HEK293 (cell line): Measurements from ENCODE around the gene ABCC3.
A peak's percentile ranks its signal among the peaks of the same experiment; 100 is the strongest.

ENCODE experiments used
- EGR2 ChIP-seq: fragments of 450-650 bp; formaldehyde crosslinking; IDR thresholded peaks from 2 replicates; pipeline ENCODE4 v1.5.1; 2016; ENCODE audit warnings: low read depth, missing biosample characterization, missing genetic modification characterization
- FEZF1 ChIP-seq: fragments of 450-650 bp; formaldehyde crosslinking; IDR thresholded peaks from 2 replicates; pipeline ENCODE4 v1.5.1; 2016; ENCODE audit warnings: missing biosample characterization, missing genetic modification characterization
- HOXA7 ChIP-seq: sonication (generic); formaldehyde crosslinking; IDR thresholded peaks from 2 replicates; pipeline ENCODE4 v1.8.1; 2022; ENCODE audit warnings: missing genetic modification reagents, borderline replicate concordance
- MYNN ChIP-seq: fragments of 450-650 bp; formaldehyde crosslinking; IDR thresholded peaks from 2 replicates; pipeline ENCODE4 v1.5.1; 2016; ENCODE audit warnings: missing biosample characterization, missing genetic modification characterization, borderline replicate concordance
- REPIN1 ChIP-seq: fragments of 450-650 bp; formaldehyde crosslinking; IDR thresholded peaks from 2 replicates; pipeline ENCODE4 v1.5.1; 2017; ENCODE audit warnings: missing biosample characterization, missing genetic modification characterization, low read depth
- TCF7L2 ChIP-seq: IDR thresholded peaks from 2 replicates; pipeline ENCODE4 v1.6.1; 2011; ENCODE audit warnings: low read depth, mild to moderate bottlenecking, inconsistent platforms, low read length, moderate library complexity, borderline replicate concordance
- ZBTB1 ChIP-seq: fragments of 450-650 bp; formaldehyde crosslinking; IDR thresholded peaks from 2 replicates; pipeline ENCODE4 v1.5.1; 2016; ENCODE audit warnings: missing biosample characterization, missing genetic modification characterization
- ZBTB48 ChIP-seq: fragments of 450-650 bp; formaldehyde crosslinking; IDR thresholded peaks from 2 replicates; pipeline ENCODE4 v1.5.1; 2016; ENCODE audit warnings: missing biosample characterization, missing genetic modification characterization
- ZFP37 ChIP-seq: fragments of 450-650 bp; formaldehyde crosslinking; IDR thresholded peaks from 2 replicates; pipeline ENCODE4 v1.5.1; 2016; ENCODE audit warnings: missing biosample characterization, missing genetic modification characterization
- ZIC2 ChIP-seq: fragments of 450-650 bp; formaldehyde crosslinking; IDR thresholded peaks from 2 replicates; pipeline ENCODE4 v1.5.1; 2016; ENCODE audit warnings: missing biosample characterization, missing genetic modification characterization
- ZNF10 ChIP-seq: fragments of 450-650 bp; formaldehyde crosslinking; IDR thresholded peaks from 2 replicates; pipeline ENCODE4 v1.5.1; 2017; ENCODE audit warnings: missing biosample characterization, missing genetic modification characterization
- ZNF114 ChIP-seq: fragments of 450-650 bp; formaldehyde crosslinking; IDR thresholded peaks from 2 replicates; pipeline ENCODE4 v1.5.0; 2017; ENCODE audit warnings: missing biosample characterization, missing genetic modification characterization
- ZNF138 ChIP-seq: fragments of 450-650 bp; formaldehyde crosslinking; IDR thresholded peaks from 2 replicates; pipeline ENCODE4 v1.5.1; 2016; ENCODE audit warnings: missing biosample characterization, missing genetic modification characterization, borderline replicate concordance
- ZNF221 ChIP-seq: fragments of 450-650 bp; formaldehyde crosslinking; IDR thresholded peaks from 2 replicates; pipeline ENCODE4 v1.5.1; 2017; ENCODE audit warnings: missing biosample characterization, missing genetic modification characterization, borderline replicate concordance
- ZNF274 ChIP-seq, 2 experiments: fragments of 200-500 bp in 1 of 2; fragments of 450-650 bp in 1 of 2; sonication (Bioruptor generic) in 1 of 2; formaldehyde crosslinking in 1 of 2; IDR thresholded peaks; 2 replicates each; pipeline versions ENCODE4 v1.5.1 to v1.6.1; 2014 to 2016; ENCODE audit warnings: borderline replicate concordance in 1 of 2, inconsistent platforms in 1 of 2, low read length in 1 of 2, missing biosample characterization in 1 of 2, missing genetic modification characterization in 1 of 2
- ZNF302 ChIP-seq: fragments of 450-650 bp; formaldehyde crosslinking; IDR thresholded peaks from 2 replicates; pipeline ENCODE4 v1.5.1; 2016; ENCODE audit warnings: missing biosample characterization, missing genetic modification characterization, low read depth
- ZNF311 ChIP-seq: fragments of 450-650 bp; formaldehyde crosslinking; IDR thresholded peaks from 2 replicates; pipeline ENCODE4 v1.5.1; 2017; ENCODE audit warnings: missing biosample characterization, missing genetic modification characterization, borderline replicate concordance
- ZNF48 ChIP-seq: fragments of 450-650 bp; formaldehyde crosslinking; IDR thresholded peaks from 2 replicates; pipeline ENCODE4 v1.5.1; 2016; ENCODE audit warnings: missing biosample characterization, missing genetic modification characterization
- ZNF600 ChIP-seq: fragments of 450-650 bp; formaldehyde crosslinking; IDR thresholded peaks from 2 replicates; pipeline ENCODE4 v1.5.1; 2016; ENCODE audit warnings: missing biosample characterization, missing genetic modification characterization
- ZNF658 ChIP-seq: fragments of 450-650 bp; formaldehyde crosslinking; IDR thresholded peaks from 2 replicates; pipeline ENCODE4; 2016; ENCODE audit warnings: missing biosample characterization, missing genetic modification characterization
- ZNF776 ChIP-seq: fragments of 450-650 bp; formaldehyde crosslinking; IDR thresholded peaks from 2 replicates; pipeline ENCODE4 v1.5.0; 2017; ENCODE audit warnings: missing biosample characterization, missing genetic modification characterization, borderline replicate concordance
- ZNF785 ChIP-seq: fragments of 450-650 bp; formaldehyde crosslinking; IDR thresholded peaks from 2 replicates; pipeline ENCODE4 v1.5.1; 2016; ENCODE audit warnings: missing biosample characterization, missing genetic modification characterization
- ZNF791 ChIP-seq: fragments of 450-650 bp; formaldehyde crosslinking; IDR thresholded peaks from 2 replicates; pipeline ENCODE4 v1.5.1; 2016; ENCODE audit warnings: missing biosample characterization, missing genetic modification characterization
- ZXDB ChIP-seq: fragments of 450-650 bp; formaldehyde crosslinking; IDR thresholded peaks from 2 replicates; pipeline ENCODE4 v1.5.1; 2016; ENCODE audit warnings: missing biosample characterization, missing genetic modification characterization
- TF ChIP-seq, protein P1 (sequence below): fragments of 450-650 bp; formaldehyde crosslinking; IDR thresholded peaks from 2 replicates; pipeline ENCODE4 v1.5.1; 2016; ENCODE audit warnings: missing biosample characterization, missing genetic modification characterization
- TF ChIP-seq, protein P2 (sequence below): fragments of 450-650 bp; formaldehyde crosslinking; IDR thresholded peaks from 2 replicates; pipeline ENCODE4 v1.5.1; 2016; ENCODE audit warnings: missing biosample characterization, missing genetic modification characterization
- TF ChIP-seq, protein P3 (sequence below): fragments of 450-650 bp; formaldehyde crosslinking; conservative IDR thresholded peaks from 2 replicates; pipeline ENCODE4 v1.5.1; 2016; ENCODE audit warnings: low read depth, missing biosample characterization, missing genetic modification characterization
- TF ChIP-seq, protein P4 (sequence below): fragments of 450-650 bp; formaldehyde crosslinking; IDR thresholded peaks from 2 replicates; pipeline ENCODE4 v1.5.1; 2016; ENCODE audit warnings: missing biosample characterization, missing genetic modification characterization
- TF ChIP-seq, protein P5 (sequence below): fragments of 450-650 bp; formaldehyde crosslinking; optimal IDR thresholded peaks from 2 replicates; pipeline ENCODE3; 2016; ENCODE audit warnings: missing biosample characterization, mild to moderate bottlenecking, missing genetic modification characterization
- TF ChIP-seq, protein P6 (sequence below): fragments of 450-650 bp; formaldehyde crosslinking; IDR thresholded peaks from 2 replicates; pipeline ENCODE4 v1.5.1; 2016; ENCODE audit warnings: missing biosample characterization, missing genetic modification characterization, low read depth

ABCC3 gene

DNA sequence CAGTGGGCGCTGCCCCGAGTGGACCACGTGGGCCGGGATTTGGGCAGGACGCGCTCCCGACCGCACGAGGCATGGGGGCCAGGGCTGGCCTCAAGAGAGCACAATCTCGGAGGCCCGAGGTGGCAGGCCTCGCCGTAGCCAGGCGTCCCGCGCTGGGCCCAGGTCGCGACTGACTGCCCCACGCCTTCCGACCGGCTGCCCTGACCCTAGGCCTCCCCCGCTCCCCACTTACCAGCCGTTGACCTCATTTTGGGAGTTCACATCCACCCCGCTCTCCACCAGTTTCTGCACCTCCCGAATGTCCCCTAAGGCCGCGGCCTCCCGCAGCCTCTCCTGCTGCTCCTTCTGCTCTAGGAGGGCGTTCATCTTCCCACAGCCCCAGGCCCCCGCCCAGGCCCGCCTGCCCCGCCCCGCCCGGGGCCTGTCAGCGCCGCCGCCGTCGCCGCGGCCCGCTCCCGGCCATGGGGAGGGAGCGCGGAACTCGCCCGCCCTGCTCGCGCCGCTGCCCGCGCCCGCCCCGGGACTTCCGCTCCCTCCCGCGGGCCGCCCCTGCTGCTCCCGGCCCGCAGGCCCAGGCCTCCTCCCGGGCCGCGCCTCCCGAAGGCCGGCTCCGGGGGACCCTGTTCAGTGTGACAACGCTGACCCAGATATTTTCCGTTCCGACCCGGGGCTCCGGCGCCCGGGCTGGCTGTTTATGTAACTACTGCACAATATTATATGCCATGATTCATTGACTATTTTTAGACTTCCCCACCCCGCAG is 72.8 kb downstream of the ABCC3 start, which contains the start of gene ANKRD40 (continued):
- TF ChIP-seq ZNF302 (tag by site-specific recombination) (no peak), HOXA7 (CRISPR knock-in tag) (no peak), REPIN1 (tag by site-specific recombination) (peak; percentile 79; the same call in 1 of the 2 replicates), ZNF785 (tag by site-specific recombination) (no peak), ZNF274 (IDR thresholded peaks at IDR 0.05; ENCODE audit: low read length) (no peak), ZNF274 (tag by site-specific recombination; IDR thresholded peaks at IDR 0.05; ENCODE audit: borderline replicate concordance) (no peak), ZBTB1 (no peak), ZNF138 (tag by site-specific recombination) (no peak), ZXDB (tag by site-specific recombination) (peak; percentile 93), ZNF311 (tag by site-specific recombination) (no peak), ZNF10 (peak; percentile 40; the same call in 1 of the 2 replicates), ZNF114 (tag by site-specific recombination) (no peak), FEZF1 (tag by site-specific recombination) (peak; percentile 15; the same call in 1 of the 2 replicates), ZNF48 (tag by site-specific recombination) (no peak), ZFP37 (tag by site-specific recombination) (peak; percentile 81; the same call in 1 of the 2 replicates), ZNF791 (tag by site-specific recombination) (no peak), ZBTB48 (tag by site-specific recombination) (peak; percentile 68), ZNF776 (no peak), EGR2 (tag by site-specific recombination) (peak; percentile 70), MYNN (0 out of 2 replicates have a peak, but pooled peaks have one; percentile 56), ZIC2 (tag by site-specific recombination) (no peak; the same call in none of the 2 replicates), ZNF658 (tag by site-specific recombination) (no peak), ZNF600 (peak; percentile 82), TCF7L2 (no peak), ZNF221 (tag by site-specific recombination) (no peak)
- TF ChIP-seq, protein P1, sequence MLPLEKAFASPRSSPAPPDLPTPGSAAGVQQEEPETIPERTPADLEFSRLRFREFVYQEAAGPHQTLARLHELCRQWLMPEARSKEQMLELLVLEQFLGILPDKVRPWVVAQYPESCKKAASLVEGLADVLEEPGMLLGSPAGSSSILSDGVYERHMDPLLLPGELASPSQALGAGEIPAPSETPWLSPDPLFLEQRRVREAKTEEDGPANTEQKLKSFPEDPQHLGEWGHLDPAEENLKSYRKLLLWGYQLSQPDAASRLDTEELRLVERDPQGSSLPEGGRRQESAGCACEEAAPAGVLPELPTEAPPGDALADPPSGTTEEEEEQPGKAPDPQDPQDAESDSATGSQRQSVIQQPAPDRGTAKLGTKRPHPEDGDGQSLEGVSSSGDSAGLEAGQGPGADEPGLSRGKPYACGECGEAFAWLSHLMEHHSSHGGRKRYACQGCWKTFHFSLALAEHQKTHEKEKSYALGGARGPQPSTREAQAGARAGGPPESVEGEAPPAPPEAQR (tag by site-specific recombination) = no peak
- TF ChIP-seq, protein P2, sequence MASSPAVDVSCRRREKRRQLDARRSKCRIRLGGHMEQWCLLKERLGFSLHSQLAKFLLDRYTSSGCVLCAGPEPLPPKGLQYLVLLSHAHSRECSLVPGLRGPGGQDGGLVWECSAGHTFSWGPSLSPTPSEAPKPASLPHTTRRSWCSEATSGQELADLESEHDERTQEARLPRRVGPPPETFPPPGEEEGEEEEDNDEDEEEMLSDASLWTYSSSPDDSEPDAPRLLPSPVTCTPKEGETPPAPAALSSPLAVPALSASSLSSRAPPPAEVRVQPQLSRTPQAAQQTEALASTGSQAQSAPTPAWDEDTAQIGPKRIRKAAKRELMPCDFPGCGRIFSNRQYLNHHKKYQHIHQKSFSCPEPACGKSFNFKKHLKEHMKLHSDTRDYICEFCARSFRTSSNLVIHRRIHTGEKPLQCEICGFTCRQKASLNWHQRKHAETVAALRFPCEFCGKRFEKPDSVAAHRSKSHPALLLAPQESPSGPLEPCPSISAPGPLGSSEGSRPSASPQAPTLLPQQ (tag by site-specific recombination) = peak; percentile 49
- TF ChIP-seq, protein P3, sequence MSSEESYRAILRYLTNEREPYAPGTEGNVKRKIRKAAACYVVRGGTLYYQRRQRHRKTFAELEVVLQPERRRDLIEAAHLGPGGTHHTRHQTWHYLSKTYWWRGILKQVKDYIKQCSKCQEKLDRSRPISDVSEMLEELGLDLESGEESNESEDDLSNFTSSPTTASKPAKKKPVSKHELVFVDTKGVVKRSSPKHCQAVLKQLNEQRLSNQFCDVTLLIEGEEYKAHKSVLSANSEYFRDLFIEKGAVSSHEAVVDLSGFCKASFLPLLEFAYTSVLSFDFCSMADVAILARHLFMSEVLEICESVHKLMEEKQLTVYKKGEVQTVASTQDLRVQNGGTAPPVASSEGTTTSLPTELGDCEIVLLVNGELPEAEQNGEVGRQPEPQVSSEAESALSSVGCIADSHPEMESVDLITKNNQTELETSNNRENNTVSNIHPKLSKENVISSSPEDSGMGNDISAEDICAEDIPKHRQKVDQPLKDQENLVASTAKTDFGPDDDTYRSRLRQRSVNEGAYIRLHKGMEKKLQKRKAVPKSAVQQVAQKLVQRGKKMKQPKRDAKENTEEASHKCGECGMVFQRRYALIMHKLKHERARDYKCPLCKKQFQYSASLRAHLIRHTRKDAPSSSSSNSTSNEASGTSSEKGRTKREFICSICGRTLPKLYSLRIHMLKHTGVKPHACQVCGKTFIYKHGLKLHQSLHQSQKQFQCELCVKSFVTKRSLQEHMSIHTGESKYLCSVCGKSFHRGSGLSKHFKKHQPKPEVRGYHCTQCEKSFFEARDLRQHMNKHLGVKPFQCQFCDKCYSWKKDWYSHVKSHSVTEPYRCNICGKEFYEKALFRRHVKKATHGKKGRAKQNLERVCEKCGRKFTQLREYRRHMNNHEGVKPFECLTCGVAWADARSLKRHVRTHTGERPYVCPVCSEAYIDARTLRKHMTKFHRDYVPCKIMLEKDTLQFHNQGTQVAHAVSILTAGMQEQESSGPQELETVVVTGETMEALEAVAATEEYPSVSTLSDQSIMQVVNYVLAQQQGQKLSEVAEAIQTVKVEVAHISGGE = peak; percentile 99
- TF ChIP-seq, protein P4, sequence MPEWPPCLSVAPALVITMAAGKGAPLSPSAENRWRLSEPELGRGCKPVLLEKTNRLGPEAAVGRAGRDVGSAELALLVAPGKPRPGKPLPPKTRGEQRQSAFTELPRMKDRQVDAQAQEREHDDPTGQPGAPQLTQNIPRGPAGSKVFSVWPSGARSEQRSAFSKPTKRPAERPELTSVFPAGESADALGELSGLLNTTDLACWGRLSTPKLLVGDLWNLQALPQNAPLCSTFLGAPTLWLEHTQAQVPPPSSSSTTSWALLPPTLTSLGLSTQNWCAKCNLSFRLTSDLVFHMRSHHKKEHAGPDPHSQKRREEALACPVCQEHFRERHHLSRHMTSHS (tag by site-specific recombination) = no peak
- TF ChIP-seq, protein P5, sequence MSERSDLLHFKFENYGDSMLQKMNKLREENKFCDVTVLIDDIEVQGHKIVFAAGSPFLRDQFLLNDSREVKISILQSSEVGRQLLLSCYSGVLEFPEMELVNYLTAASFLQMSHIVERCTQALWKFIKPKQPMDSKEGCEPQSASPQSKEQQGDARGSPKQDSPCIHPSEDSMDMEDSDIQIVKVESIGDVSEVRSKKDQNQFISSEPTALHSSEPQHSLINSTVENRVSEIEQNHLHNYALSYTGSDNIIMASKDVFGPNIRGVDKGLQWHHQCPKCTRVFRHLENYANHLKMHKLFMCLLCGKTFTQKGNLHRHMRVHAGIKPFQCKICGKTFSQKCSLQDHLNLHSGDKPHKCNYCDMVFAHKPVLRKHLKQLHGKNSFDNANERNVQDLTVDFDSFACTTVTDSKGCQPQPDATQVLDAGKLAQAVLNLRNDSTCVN (tag by site-specific recombination) = peak; percentile 94
- TF ChIP-seq, protein P6, sequence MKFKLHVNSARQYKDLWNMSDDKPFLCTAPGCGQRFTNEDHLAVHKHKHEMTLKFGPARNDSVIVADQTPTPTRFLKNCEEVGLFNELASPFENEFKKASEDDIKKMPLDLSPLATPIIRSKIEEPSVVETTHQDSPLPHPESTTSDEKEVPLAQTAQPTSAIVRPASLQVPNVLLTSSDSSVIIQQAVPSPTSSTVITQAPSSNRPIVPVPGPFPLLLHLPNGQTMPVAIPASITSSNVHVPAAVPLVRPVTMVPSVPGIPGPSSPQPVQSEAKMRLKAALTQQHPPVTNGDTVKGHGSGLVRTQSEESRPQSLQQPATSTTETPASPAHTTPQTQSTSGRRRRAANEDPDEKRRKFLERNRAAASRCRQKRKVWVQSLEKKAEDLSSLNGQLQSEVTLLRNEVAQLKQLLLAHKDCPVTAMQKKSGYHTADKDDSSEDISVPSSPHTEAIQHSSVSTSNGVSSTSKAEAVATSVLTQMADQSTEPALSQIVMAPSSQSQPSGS = peak; percentile 74
